Measurements from ENCODE around the gene ZNF891.

Gene ZNF891

DNA sequence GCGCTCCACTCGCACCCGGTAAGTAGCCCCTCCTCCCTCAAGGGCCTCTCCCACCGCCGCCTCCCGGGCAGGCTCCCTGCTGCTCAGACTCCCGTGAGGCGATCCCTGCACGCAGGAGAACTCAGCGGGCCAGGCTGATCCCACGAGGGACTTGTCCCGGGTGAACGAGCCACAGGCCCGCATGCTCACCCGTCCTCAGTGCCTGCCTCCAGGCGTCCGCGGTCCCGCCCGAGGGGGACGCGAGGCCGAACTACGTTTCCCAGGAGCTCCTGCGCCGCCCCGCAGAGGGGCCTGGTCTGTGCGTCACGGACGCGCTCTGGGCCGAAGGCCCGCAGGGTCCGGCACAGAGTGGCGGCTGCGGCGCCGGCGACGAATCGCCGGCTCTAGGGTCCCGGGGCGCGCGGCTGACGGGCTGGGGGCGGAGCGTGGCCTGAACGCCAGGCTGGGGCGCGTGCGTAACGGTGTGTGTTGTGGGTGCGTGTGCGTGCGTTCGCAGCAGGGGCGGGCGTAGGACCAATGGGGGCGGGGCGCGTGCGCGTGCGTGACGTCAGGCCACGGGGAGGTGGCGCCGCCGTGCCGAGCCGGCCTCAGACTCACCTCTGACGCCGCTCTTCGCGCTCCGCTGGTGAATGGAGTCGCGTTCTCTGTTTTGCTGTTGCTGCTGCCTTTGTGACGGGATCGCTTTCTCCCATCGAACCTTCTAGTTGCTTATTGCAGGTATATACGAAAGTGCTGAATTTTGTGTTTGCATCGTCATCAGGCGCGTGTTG, at the start of gene ZNF891, which contains the start of gene ZNF10:
ZNF891 (minus strand) TSS at position 237 of the 770 bp plus-strand sequence. CDS start 8,356 bp downstream, outside the sequence.
ZNF10 (plus strand) TSS at position 590 of the 770 bp plus-strand sequence. CDS start 13,866 bp downstream, outside the sequence.
- DNase-seq: peak; percentile 88 to 89

DNA sequence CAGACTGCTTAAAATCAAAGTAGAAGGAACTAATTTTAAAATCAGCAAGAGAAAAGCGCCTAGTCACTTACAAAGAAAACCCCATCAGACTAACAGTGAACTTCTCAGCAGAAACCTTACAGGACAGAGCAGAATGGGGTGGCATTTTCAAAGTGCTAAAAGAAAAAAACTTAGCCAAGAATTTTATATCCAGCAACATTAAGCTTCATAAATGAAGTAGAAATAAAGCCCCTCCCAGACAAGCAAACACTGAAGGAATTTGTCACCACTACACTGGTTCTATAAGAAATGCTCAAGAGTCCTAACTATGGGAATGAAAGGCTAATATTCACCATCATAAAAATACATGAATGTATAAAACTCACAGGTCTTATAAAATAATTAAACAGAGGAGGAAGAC, 44.8 kb upstream of the ZNF891 start:
- no peak for DNase-seq

DNA sequence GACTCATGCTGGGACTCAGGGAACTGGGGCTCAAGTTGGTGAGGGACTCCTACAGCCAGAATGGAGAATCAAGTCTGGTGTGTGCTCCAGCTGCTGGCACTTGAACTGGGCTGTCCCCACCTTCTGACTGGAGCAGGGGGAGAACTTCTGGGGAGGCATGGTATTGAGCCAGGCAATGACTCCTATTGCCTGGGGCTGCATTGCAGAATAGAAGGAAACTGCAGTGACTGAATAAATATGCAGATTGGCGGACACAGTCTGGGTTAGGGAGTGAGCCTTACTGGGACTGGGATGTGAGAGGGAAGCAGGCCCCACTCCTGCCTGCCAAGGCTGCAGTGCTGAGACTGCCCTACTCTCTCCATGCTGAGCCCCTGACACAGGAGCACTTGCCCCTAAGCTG, 42.4 kb upstream of the ZNF891 start:
- no peak for DNase-seq

DNA sequence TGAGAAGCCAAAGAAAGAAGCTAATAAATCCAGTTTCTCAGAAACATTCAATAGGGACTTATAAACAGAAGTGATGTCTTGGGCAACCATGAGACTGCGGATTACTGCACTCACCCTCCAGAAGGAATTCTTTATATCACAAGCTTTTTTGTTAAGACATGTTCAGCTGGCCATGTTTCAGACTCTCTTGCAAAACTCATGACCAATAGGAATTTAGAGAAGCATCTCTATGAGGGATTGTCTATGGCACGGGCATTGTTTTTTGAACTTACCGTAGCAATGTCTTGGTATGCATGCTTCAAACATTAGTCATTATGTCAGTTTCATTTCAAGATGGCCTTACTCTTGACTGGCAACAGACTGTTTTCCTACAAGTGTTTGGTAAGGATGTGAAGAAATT, 35.7 kb upstream of the ZNF891 start:
- DNase-seq: no peak

- DNase-seq: no peak
These were observed 26.1 kb upstream of the ZNF891 start for GRCh38 chr12:133156125-133156690.

DNA sequence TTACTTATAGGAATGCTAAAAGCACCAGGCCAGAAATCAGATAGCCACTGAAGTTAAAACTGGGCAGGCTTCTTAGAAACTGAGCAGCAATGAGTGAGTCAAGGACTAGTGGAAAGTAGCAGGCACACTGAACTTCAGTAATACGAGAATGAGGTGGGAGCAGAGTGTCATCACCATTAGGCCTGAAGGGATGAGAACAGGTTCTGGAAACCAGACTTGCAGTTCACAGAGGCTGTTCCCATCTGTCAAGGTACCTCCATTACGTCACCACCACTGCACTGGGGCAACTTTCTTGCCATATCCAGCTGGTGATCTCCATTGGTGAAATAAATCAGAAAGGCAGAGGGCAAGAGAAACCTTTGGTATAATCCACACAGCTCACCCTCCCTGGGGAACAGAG, 15.9 kb upstream of the ZNF891 start:
- DNase-seq: no peak

- no peak for DNase-seq
These were observed 5.7 kb upstream of the ZNF891 start for GRCh38 chr12:133135747-133136146.

DNA sequence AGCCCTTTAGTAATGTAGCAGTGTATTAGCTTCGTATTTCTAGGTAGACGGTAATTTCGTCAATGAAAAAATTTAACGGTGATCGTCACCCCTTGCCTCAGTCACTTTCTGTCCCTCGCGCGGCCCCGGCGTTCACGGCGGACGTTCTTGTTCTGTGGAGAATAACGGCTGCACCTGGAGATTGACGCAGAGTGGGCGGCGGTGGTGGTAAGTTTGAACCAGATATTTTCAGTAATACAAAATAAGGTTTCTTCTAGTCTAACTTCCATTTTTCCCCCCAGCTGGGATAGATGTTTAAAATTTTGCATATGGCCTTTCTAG, 694 bp upstream of the ZNF891 start:
- no peak for DNase-seq

DNA sequence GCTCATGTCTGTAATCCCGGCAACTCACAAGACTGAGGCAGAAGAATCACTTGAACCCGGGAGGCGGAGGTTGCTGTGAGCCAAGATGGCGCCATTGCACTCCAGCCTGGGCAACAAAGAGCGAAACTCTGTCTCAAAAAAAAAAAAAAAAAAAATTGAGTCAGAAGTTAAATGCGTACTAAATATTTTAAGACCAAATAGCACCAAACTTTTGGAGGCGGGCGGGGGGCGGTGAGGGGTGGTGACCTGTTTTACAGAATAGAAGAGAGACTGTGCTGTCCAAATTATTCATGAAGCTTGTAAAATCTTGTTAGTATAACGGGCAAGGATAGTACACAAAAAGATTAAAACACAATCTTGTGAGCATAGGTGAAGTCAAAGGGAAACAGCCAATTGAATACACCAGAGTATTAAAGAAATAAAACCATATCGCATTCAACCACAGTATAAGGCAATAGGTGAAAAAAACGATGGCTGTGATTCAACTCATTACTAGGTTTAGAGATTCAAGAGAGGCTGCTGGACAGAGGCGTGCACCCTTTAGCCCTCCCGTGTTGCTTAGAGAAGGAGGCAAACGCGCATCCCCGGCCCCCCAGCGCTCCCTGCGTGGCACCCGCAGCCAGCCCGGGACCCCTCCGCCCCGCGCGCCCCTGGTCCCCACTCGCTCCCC, 571 bp downstream of the ZNF891 start:
- DNase-seq: peak in 1 of 2 experiments; percentile 67

GRCh38 chr12:133124674-133125073, 5.4 kb downstream of the ZNF891 start:
- DNase-seq: no peak

DNA sequence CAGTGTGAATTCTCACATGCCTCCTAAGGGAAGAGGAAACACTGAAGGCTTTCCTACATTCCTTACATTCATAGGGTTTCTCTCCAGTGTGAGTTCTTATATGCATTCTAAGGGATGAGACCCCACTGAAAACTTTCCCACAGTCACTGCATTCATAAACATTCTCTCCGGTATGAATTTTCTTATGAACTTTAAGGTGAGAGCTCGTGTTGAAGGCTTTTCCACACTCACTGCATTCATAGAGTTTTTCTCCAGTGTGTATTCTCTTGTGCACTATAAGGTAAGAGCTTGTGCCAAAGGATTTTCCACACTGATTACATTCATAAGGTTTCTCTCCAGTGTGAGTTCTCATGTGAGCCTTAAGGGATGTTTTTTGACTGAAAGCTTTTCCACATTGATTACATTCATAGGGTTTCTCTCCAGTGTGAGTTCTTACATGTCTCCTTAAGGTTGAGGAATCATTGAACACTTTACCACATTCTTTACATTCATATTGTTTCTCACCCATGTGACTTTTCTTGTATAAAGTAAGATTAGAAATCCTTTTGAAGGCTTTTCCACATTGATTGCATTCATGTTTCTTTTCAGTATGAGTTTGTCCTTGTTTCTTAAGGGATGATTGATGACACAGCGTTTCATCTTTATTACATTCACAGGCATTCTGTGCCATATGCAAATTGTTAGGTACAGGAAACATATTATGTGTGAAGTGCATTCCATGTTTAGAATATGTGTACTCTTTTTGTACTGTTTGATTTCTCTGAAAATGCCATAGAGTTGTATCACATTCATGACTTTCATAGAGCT, 9.5 kb downstream of the ZNF891 start:
- no peak for DNase-seq

DNA sequence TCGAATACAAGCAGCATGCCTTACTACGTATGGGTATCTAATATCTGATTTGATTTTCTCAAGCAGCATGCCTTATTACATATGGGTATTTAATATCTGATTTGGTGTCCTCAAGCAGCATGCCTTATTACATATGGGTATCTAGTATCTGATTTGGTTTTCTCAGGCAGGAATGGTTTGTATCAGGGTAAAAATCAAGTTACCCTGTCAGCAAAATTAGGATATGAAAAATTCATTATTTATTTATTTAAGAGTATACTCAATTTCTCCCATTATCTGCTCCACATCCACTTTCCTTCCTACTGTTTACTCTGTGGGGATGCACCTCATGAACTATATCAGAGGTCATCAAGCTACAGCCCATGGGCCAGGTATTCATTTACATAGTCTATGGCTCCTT, 21.9 kb downstream of the ZNF891 start:
- no peak for DNase-seq

DNA sequence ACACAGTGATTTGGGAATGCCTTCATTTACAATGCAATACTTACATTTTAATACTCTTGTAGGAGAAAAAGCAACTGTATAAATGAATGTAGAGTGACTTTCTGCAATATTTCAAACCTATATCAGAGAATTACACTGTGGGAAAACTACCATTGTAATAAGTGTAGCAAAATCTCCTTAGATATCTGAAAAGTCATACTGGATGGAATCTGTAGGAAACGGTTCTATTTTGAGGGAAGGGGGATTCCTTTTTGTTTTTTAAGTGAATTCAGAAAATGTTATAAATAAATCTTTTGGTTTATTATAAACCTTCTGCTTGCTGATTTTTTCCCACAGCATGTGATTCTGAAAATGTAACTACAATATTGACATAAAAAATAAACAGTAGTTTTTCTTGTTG, 23.0 kb downstream of the ZNF891 start:
- DNase-seq: no peak

DNA sequence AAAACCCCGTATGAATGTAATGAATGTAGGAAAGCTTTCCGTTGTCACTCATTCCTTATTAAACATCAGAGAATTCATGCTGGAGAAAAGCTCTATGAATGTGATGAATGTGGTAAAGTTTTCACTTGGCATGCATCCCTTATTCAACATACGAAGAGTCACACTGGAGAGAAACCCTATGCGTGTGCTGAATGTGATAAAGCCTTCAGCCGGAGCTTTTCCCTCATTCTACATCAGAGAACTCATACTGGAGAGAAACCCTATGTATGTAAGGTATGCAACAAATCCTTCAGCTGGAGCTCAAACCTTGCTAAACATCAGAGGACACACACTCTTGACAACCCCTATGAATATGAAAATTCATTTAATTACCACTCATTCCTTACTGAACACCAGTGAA, 23.8 kb downstream of the ZNF891 start:
- DNase-seq: peak; percentile 7 to 8

DNA sequence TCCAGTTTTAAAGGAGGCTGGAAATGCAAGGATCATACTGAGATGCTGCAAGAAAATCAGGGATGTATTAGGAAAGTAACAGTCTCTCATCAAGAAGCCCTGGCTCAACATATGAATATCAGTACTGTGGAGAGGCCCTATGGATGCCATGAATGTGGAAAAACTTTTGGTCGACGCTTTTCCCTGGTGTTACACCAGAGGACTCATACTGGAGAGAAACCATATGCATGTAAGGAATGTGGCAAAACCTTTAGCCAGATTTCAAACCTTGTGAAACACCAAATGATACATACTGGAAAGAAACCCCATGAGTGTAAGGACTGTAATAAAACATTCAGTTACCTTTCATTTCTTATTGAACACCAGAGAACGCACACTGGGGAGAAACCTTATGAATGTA, 24.5 kb downstream of the ZNF891 start:
- no peak for DNase-seq

GRCh38 chr12:133083345-133083744, 46.7 kb downstream of the ZNF891 start:
- DNase-seq: no peak

DNA sequence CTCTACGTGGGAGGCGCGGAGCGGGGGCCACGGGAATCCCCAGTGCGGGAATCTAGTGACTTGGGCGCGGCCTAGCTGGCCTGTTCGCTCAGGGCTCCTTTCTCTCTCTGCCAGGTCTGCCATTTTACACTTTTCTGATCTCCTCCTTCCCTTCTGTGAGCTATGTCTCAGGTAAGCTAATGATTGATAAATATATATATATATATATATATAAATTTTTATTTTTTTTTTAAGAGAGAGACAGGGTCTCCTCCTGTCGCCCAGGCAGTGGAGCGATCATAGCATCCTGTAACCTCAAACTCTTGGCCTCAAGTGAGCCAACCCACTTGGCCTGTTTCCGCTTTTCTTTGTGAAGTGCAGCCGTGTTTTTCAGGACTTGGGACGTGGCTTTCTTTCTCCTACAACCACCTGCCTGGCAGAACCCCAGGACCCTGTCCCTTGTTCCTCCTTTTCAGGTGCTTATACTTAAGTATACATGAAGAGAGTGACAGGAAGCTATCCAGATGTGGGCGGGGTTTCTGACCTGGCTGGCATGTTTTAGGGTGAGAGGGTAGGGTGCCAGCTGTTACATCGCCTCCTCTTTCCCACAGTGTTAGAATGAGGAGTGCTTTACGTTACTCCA, 48.8 kb downstream of the ZNF891 start:
- DNase-seq: peak in 1 of 2 experiments; percentile 72

DNA sequence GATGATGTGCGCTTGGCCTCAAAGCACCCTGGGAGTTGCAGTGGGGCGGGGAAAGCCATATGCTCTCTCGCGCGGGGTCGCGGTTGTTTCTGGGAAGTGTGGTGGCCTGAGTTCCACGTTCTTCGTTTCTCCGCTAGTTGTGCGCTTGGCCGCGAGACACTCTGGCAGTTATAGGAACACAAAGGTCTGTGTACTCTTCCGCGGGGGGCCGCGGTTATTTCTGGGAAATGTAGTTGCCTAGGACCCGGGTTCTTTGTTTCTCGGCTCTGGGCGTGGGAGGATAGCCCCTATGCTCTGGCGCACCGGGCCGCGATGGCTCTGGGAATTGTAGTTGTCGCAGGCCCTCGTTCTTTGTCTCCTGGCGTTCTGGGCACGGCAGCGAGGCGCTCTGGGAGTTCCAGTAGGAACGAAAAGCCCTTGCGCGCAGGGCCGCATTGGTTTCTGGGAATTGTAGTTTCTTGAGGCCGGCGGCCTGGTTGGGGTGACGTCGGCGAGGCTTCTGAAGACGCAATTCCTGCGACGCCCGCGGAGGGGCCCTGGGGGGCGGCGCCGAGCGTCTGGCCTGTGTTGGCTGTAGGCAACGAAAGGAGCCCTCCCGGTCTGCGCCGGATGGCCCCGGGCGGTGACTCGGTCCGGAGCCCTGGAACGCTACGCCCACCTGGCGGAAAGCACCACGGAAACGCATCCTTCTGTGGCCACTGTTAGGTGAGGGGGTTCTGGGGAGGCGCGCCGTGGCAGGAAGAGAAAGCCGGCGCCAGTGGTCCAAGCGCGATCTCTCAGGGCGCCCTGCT, 49.5 kb downstream of the ZNF891 start, which contains the start of gene ZNF140:
ZNF140 (plus strand) TSS at position 556 of the 791 bp plus-strand sequence. CDS start 398 bp downstream, outside the sequence.
- DNase-seq: peak; percentile 95 to 96

GRCh38 chr12:133080026-133080367, 50.1 kb downstream of the ZNF891 start:
- DNase-seq: peak; percentile 99

- no peak for DNase-seq
These were observed 56.2 kb downstream of the ZNF891 start for GRCh38 chr12:133073836-133074235.

- DNase-seq: no peak
These were observed 66.5 kb downstream of the ZNF891 start for GRCh38 chr12:133063556-133063955.

GRCh38 chr12:133061954-133062353, 68.1 kb downstream of the ZNF891 start:
- no peak for DNase-seq
